CD4-positive, alpha-beta T cell treated with Interleukin-12 subunit alpha and Interleukin-12 subunit beta, for 1 hour (primary cell): ENCODE data around the gene CRIP2.

Source experiments
- DNase-seq: peaks from one replicate; pipeline ENCODE4 v3.0.0-alpha.2; 2020

The CRIP2 gene

DNA sequence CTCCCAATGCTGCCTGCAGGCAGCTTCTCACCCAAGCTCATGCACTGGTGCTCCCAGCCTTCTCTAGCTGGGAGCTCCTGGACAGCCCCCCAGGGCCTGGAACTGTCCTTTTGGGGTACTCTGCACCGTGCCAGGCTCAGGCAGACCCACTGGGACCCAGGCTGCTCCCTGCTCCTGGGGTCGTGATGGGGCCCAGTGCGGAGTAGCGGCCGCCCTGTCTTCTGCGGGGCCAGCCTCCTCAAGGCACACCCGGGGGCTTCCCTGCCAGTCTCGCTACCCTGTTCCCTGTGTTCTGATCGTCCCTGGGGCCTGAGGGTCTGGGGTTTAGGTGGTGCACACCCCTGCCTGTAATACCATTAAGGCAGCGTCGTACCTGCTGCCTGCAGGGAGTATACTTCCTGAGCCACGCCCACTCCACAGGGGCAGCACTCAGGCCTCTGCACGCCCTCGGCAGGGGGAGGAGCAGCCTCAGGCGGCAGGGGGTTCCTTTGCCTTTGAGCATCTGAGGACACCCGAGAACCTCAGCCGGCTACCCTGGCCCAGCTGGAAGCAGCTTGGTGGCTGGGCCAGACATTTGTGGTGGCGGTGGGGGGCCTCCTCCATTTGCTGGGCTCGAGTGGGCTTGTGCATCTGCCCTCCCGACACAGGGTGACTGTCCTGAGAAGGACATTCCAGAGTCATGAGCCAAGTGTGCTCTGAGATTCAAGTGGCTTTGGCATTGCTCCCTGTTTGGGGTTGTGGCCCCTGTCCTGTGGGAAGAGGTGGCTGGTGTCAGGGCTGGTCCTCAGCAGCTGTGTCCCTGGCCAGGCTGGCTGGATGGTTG, 9.2 kb upstream of the CRIP2 start:
- no peak for DNase-seq

GRCh38 chr14:105466531-105467248, 7.9 kb upstream of the CRIP2 start:
- no peak for DNase-seq

GRCh38 chr14:105467249-105467941, 7.2 kb upstream of the CRIP2 start:
- DNase-seq: no peak

- no peak for DNase-seq
Measured at GRCh38 chr14:105467942-105468471, 6.6 kb upstream of the CRIP2 start.

DNA sequence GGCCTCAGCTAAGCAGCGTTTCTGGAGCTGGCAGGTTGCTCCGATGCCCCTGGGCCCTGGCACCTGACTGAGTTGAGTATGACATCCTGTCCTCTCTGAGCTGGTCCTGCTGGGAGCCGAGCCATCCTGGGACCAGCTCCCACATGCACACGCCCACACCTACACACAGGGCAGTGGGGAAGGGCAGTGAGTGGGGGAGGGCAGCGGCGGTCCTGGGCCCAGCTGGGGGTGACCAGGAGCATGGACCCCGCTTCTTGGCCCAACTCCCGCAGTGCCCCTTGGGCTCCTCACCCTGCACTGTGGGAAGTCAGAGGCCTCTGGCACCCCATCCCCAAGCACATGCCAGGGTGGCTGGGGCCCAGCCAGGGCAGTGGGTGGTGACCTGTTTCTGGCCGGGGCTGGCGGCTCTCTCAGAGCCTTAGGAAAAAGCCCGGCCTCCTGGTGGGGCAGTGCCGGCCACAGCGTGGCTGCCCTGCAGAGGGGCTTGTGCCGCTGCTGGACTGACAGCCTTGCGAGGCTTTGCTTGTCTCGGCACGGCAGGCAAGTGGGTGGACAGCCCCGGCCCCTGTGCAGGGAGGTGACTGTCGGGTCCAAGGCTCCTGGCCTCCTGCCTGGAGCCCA, 5.9 kb upstream of the CRIP2 start:
- no peak for DNase-seq

- no peak for DNase-seq
Measured at GRCh38 chr14:105469456-105470349, 4.9 kb upstream of the CRIP2 start.

DNA sequence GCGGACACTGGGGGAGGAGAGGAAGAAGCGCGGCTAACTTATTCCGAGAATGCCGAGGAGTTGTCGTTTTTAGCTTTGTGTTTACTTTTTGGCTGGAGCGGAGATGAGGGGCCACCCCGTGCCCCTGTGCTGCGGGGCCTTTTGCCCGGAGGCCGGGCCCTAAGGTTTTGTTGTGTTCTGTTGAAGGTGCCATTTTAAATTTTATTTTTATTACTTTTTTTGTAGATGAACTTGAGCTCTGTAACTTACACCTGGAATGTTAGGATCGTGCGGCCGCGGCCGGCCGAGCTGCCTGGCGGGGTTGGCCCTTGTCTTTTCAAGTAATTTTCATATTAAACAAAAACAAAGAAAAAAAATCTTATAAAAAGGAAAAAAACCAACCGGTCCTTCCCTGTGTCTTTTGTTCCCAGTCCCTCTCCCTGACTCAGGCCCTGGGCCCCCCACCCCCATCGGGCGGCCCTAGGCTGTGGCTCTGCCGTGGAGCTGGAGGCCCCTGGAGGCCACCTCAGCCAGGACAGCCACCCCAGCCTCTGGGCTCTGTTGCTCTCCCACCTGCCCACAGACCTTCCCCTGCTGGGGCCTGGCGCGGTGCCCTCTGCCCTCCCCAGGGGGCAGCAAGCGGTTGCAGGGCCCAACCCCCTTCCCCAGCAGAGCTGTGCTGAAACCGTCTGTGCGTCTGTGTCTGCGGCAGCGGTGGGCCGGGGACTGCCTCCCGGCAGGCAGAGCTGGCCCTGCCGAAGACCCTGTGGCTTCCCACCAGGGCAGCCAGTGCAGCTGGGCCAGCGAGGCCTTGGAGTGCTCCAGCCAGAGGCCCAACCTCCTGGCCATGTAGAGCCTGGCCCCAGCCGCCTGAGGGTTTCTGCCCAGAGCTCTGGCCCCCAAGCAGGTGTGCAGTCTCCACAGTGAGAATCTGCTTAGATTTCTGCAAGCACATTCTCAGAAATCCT, 4.0 kb upstream of the CRIP2 start:
- DNase-seq: no peak

DNA sequence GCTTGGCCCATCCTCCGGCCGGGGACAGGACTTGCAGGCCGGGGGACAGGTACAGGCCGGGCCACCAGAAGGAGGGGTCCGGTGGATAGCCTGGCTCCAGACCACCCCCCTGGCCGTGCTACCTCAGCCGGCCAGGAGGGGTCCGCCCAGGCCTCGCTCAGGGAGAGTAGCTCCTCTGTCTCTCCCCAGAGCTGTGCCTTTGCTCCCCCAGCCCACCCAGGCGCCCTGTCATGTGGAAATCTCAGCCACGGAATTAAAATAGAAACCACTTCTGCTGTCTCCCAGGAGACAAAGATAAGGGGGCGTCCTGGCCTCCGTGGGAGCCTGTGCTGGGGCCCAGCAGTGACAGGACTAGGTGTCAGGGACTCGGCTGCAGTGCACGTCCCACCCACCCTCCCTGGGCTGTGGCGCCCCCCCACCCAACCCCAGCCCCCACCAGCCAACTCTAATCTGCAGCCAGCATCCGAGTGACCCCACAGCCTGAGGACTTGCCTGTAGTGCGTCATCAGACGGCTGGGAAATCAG, 3.3 kb upstream of the CRIP2 start:
- DNase-seq: no peak

DNA sequence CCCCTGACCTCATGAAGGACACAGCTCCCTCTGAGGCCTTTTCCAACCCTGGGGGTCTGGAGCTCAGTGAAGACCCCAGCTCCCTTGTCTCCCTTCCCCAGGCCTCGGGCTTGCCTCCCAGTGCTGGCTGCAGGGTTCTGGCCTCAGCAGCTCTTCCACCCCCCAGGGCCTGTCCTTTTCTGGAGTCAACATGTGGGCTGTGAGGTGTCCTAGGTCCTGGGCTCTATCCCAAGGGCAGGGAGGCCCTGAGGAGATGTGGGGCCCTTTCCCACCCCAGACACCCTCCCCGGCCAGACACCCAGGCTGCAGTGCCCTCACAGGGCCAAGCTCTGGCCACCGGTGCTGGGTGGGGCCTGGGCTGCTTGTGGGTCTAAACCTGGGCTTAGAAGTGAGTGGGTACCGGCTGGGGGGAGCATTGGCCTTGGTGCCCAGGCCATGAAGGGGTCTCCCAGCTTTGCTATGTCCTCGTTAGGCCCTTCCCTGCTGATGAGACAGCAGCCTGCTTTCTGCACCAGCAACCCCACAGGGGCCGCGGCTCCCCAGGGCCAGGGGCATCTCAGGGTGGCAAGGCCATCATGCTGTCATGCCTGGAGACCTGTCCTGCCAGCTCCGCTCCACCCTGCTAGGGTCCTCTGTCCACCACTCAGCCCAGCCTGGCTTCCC, 2.7 kb upstream of the CRIP2 start:
- no peak for DNase-seq

DNA sequence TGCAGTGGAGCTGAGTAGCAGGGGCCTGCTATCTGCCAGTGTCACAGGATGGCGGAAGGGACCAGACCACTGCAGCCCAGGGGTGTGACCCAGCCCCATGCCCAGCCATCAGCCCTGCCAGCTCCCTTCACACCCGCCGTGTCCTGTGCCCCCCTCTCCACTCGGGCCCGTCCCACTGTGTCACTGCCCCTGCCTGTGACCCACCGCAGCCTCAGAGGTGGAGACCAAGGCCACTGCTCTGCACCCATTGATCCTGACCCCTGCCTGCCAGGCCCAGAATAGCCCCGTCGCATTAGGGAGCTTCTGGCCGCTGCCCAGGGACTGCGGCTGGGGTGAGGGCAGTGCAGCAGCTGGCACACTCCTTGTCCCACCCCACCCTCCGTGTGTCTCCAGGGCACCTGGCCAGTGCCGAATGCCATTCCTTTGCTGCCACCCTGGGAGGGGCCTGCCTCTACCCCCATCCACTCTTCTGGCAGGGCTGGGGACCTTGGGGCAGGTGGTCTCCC, 2.1 kb upstream of the CRIP2 start:
- no peak for DNase-seq

DNA sequence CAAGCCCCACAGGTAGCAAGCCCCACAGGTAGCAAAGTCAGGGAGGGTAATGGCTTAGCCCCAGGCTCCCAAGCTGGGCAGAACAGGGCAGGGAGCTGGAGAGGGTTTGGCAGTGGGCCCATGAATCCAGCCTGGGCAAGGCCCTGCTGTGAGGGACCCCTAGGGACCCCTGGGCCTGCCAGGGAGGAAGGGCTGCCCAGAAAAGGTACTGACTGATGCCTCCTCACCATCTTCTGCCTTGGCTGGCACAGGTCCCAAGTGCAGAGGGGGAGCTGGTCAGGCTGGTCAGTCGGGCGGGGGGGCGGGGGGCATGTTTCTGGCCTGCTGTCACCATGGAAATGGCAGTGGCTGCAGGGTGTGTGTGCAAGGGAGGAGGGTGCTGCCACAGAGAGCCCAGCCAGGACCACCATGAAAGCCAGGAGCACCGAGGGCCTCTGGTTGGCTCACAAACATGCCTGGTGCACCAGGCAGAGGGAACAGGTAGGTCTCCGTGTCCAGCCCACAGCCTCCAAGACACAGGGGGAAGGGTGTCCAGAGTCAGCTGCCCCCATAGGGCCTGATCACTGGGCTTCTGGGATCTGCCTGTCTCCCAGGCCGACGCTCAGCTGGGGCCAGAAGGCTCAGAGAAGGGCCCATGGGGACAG, 1.5 kb upstream of the CRIP2 start:
- DNase-seq: no peak

DNA sequence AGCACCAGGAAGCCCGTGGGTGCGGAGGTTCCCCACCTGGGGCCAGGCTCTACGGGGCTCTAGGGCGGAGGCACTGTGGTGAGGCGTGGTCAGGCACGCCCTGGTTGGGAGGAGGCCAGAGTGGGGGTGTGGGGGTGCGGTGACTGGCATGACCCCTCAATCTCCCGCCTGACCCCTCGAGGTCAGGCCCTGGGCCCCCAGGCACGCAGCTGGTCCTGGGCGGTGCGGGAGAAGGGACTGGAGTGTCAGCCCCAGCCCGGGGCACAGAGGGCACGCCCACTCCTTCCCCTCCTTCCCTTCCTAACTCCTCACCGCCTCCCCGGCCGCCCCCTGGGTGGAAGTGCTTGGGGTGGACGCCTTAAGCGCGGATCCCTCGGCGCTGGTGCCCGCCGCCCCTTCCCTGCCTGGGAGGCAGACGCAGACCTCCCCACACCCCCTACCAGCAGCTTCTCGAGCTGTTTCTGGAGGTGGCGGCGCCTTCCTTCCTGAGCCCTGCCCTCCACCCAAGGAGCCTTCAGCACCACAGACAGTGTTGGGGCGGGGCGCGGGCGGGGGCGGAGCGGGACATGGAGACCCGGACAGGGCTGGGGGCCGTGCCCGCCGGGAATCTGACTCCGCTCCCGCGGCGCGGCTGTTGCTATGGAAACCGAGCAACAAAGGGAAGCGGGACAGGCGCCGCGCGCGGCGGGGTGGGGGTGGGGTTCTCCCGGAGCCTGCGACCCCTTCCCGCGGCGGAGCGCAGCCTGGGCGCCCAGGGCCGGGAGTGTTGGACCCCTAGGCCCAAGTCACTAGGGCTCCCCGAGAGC, 741 bp upstream of the CRIP2 start:
- DNase-seq: peak; percentile 84

DNA sequence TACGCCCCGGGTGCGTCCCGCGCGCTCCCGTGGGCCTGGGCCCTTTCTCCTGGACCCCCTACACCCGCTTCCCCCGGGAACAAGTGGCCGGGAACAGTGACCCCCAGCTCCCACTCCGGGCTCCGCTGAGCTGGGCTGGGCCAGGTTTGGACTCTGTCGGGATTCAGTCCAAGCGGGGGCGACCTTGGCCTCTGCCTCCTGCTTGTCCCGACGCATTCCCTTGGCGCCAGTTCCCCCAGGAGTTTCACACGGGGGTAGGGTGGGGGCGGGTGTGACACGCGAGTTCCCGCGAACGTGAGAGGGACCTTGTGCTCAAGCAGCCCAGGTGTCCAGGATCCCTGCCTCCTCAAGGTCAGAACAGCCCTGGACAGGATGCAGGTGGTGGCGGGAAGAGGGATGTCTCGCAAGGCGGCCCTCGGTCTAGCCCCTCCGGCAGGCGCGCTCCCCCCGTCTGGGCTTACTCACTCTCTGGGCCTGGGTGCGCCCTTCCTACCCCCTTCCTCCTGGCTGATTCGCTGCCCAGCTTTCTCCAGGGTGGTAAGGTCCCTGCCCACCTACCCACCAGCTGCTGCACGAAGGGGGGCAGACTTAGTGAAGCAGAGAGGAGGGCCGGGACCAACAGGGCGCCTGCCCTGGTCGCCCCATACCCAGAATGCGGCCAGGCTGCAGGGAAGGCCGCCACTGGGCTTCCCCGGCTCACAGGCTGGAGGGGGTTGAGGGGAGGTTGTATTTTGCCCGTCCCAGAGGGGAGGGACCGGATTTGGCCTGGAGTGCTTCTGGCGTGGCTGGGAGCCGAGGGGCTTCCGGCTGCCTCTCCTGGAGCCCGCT, 862 bp downstream of the CRIP2 start:
- DNase-seq: no peak

- DNase-seq: no peak
Measured at GRCh38 chr14:105476097-105476830, 1.6 kb downstream of the CRIP2 start.

DNA sequence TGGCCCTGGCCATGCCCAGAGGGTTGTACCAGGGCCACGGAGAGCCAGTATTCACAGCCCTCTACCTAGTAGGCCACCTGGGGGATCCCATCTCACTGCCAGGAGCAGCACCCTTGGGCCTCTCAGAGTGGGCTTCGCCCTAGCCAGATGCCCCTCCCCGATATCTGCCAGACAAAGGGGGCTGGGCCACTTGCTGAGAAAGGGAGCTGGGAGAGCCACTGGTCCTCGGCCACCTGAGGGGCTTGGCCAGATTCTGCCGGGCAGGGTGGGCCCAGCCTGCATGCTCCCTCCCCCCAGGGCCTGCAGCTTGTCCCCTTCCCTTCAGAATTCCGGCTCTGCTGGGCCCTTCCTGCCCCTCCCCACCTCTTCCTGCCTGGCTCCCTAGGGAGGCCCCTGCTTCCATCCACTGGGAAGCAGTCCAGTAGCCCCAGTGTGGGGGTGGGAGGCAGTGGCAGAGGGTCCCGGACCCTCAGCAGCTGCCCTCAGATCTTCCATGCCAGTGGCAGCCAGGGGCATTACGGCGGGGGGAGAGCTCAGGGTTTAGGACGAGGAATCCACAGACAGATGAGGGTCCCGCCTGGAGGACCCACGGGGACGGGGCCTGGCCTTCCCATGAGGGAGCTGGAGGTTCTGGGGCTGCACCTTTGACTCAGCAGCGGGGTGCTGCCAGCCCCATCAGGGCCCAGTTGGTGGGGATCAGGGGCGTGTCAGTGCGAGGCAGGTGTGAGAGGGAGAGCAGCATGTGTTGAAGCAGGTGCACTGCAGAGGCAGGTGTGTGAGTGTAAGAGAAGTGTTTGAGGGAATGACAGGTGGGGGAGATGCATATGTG, 2.4 kb downstream of the CRIP2 start:
- DNase-seq: no peak
